Measurements from ENCODE around the gene BATF. TPM values are rescaled to one million over a fixed set of nuclear protein-coding genes. Genes with fewer than 3 reads are reported as not detected.

Gene BATF
- total and polyA plus RNA-seq, 2 of the 8 experiments (the other 6 are each of a cell fraction or from before 2014, with no cell fraction given): not detected

GRCh38 chr14:75496755-75497154 is 25.5 kb upstream of the BATF start:
- Histone ChIP-seq H4K20me1 (replicated peaks in 1 of 2; ENCODE audit: control insufficient read depth in 1 of 2, insufficient read depth in 2 of 2, low read length in 2 of 2) (no peaks in the 10 kb centered on the region), H3K79me2 (ENCODE audit: control insufficient read depth in 1 of 2, insufficient read depth in 2 of 2, low read length in 2 of 2) (no peaks in the 10 kb centered on the region), H3K56ac (replicated peaks; ENCODE audit: insufficient read length, low read depth, low read length) (no peak overlapping the region), H2BK120ac (replicated peaks; ENCODE audit: low read depth, low read length) (no peak overlapping the region), H3K4me2 (ENCODE audit: insufficient read depth in 1 of 2, low read depth in 2 of 2, low read length in 2 of 2) (no peak overlapping the region), H2BK12ac (ENCODE audit: low read depth, low read length) (no peak overlapping the region), H3K79me1 (ENCODE audit: low read depth, low read length) (no peaks in the 10 kb centered on the region), H3K23me2 (ENCODE audit: low read depth, low read length) (no peaks in the 10 kb centered on the region), H3K4ac (replicated peaks; ENCODE audit: insufficient read length, low read depth, low read length) (no peak overlapping the region), H3K23ac (ENCODE audit: insufficient read length) (no peak overlapping the region), H3K4me1 (replicated peaks in 1 of 4; ENCODE audit: control insufficient read depth in 3 of 4, insufficient read depth in 4 of 4, low read length in 3 of 4) (no peaks in the 10 kb centered on the region), H3K4me3 (ENCODE audit: extremely low read depth in 1 of 4, insufficient read depth in 2 of 4, low read depth in 3 of 4, low read length in 4 of 4) (no peak overlapping the region), H3K36me3 (ENCODE audit: control insufficient read depth in 2 of 4, insufficient read depth in 4 of 4, low read length in 3 of 4) (no peaks in the 10 kb centered on the region), H4K91ac (replicated peaks; ENCODE audit: insufficient read length, low read length) (no peak overlapping the region), H4K5ac (ENCODE audit: insufficient read length, low read depth, low read length) (no peak overlapping the region), H4K8ac (ENCODE audit: extremely low read depth, insufficient read depth, low read length) (no peak overlapping the region), H3K9me3 (ENCODE audit: insufficient read depth in 2 of 2, low read depth in 1 of 2, low read length in 1 of 2) (no peaks in the 10 kb centered on the region), H2AFZ (ENCODE audit: low read length) (no peak overlapping the region), H3K18ac (ENCODE audit: extremely low read depth, low read length) (no peak overlapping the region), H3K14ac (ENCODE audit: insufficient read length) (no peak overlapping the region), H3K9ac (replicated peaks in 1 of 4; ENCODE audit: extremely low read depth in 1 of 4, low read depth in 3 of 4, low read length in 3 of 4) (no peak overlapping the region), H2BK15ac (ENCODE audit: low read length) (no peak overlapping the region), H3K27ac (ENCODE audit: low read depth, low read length) (no peak overlapping the region), H3K27me3 (replicated peaks in 1 of 4; ENCODE audit: control insufficient read depth in 3 of 4, extremely low read depth in 1 of 4, insufficient read depth in 3 of 4, low read length in 3 of 4) (no peaks in the 10 kb centered on the region; a peak in 1 of 7 replicates), H2BK5ac (ENCODE audit: low read depth, low read length) (no peak overlapping the region), H2AK5ac (ENCODE audit: low read depth, low read length) (no peak overlapping the region), H2BK20ac (ENCODE audit: low read length) (no peak overlapping the region)
- ChIA-PET CTCF (ENCODE audit: partially characterized antibody) (interaction anchor here (1.1 to 3.7 kb wide), 6 partner anchors 8 to 192 kb away, joined by 3 to 21 read pairs (median 5); no protein-coding TSS in a partner anchor), POLR2A (ENCODE audit: partially characterized antibody) (no interaction called here)
- 82% methylated on average over 4 of the region's 4 CpGs; no CpG with 5 or more reads in 1 of the 2 experiments for WGBS, 2 experiments (ENCODE audit: extremely low coverage in 1 of 2, insufficient coverage in 1 of 2, insufficient read length in 1 of 2, insufficient replicate concordance in 2 of 2, low coverage in 1 of 2, low lambda C conversion rate in 2 of 2, missing lambda C conversion rate in 1 of 2)
- DNase-seq (ENCODE audit: low read depth in 1 of 2, low spot score in 2 of 2) (no peak), FAIRE-seq (no peak)
- TF ChIP-seq CHD2 (IDR thresholded peaks at IDR 0.05; ENCODE audit: low read length) (no peak), BCL11A (IDR thresholded peaks at IDR 0.05; ENCODE audit: low read depth in 2 of 2, low read length in 2 of 2) (no peak), TAF1 (IDR thresholded peaks at IDR 0.05; ENCODE audit: low read depth, low read length) (no peak), NANOG (IDR thresholded peaks at IDR 0.05; ENCODE audit: insufficient read depth, low read depth, low read length, poor library complexity, severe bottlenecking) (no peak), TEAD4 (IDR thresholded peaks at IDR 0.05; ENCODE audit: low read depth, low read length) (no peak), CEBPB (IDR thresholded peaks at IDR 0.05; ENCODE audit: low read depth, low read length) (no peak), SIN3A (conservative IDR thresholded peaks at IDR 0.05 in 1 of 2, IDR thresholded peaks at IDR 0.05 in 1 of 2; ENCODE audit: low read depth in 1 of 2, low read length in 2 of 2) (no peak), ATF2 (IDR thresholded peaks at IDR 0.05; ENCODE audit: low read length) (no peak), USF2 (IDR thresholded peaks at IDR 0.05; ENCODE audit: low read length) (no peak)

Measured in H1 (cell line).